ENCODE measurements around the gene UBL4A. TPM values are rescaled to one million over a fixed set of nuclear protein-coding genes. Genes with fewer than 3 reads are reported as not detected.

The UBL4A gene
- total and polyA plus RNA-seq, 7 donors, result 38.3 to 118 (median 64.4) TPM

DNA sequence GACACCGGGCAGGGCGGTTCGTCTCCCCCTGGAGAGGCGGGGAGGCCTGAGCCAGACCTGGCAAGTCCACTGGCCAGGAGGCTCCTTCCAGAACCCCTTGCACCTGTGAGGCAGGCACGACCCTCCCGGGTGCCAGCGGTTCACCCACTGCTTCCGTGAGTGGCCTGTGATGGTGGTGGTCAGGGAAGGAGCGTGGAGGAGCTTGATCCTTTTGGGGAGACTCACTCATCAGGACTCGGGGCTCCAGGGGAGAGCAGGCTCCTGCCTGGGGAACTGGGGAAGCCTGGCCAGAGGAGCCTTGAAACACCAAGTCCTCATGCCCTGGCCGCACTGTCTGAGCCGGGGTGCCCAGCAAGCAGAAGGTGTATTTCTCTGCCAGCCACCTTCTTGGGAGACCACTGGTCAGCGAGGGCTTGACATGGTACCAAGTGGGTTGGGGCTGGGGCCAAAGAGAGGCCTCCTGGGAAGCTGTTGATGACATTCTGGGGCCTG, 41.6 kb downstream of the UBL4A start:
- H3K4me1 ChIP-seq, result peaks cover 10% of the 10 kb centered on the region
- no peaks in the 10 kb centered on the region for H3K9me3 ChIP-seq
- TF ChIP-seq, protein P1, sequence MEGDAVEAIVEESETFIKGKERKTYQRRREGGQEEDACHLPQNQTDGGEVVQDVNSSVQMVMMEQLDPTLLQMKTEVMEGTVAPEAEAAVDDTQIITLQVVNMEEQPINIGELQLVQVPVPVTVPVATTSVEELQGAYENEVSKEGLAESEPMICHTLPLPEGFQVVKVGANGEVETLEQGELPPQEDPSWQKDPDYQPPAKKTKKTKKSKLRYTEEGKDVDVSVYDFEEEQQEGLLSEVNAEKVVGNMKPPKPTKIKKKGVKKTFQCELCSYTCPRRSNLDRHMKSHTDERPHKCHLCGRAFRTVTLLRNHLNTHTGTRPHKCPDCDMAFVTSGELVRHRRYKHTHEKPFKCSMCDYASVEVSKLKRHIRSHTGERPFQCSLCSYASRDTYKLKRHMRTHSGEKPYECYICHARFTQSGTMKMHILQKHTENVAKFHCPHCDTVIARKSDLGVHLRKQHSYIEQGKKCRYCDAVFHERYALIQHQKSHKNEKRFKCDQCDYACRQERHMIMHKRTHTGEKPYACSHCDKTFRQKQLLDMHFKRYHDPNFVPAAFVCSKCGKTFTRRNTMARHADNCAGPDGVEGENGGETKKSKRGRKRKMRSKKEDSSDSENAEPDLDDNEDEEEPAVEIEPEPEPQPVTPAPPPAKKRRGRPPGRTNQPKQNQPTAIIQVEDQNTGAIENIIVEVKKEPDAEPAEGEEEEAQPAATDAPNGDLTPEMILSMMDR (IDR thresholded peaks at IDR 0.05), result no peak
- no peak for DNase-seq
- intact Hi-C loops (cut with DNase I), result no loop called here
- no peak for ATAC-seq
- WGBS, 3 donors, result 39 to 57% (median 56%) methylated on average over 11 to 13 of the region's 13 CpGs
- peak overlapping the region; percentile 69 for H3K4me3 ChIP-seq
- peak overlapping the region; percentile 86 for H3K27ac ChIP-seq
- peaks cover 4 to 64% of the 10 kb centered on the region in 2 donors for H3K36me3 ChIP-seq (ENCODE audit: insufficient read depth in 1 of 2, low read depth in 1 of 2)
- H3K27me3 ChIP-seq (ENCODE audit: insufficient read depth in 3 of 3, low read length in 2 of 3), result no peaks in the 10 kb centered on the region

GRCh38 chrX:154443992-154444754, 42.2 kb downstream of the UBL4A start, which contains the start of gene FAM50A:
Gene FAM50A (plus strand): TSS chrX:154444141. CDS start chrX:154444236, 95 bp downstream.
- peak; percentile 87 to 96 (median 92) for ATAC-seq
- H3K4me1 ChIP-seq, result peaks cover 10% of the 10 kb centered on the region
- intact Hi-C loops (cut with DNase I), result no loop called here
- TF ChIP-seq, protein P1 (IDR thresholded peaks at IDR 0.05), result peak; percentile 4
- H3K27me3 ChIP-seq (ENCODE audit: insufficient read depth in 3 of 3, low read length in 2 of 3), result no peaks in the 10 kb centered on the region
- peak within 1 kb of the TSS; percentile 86 for H3K27ac ChIP-seq
- H3K4me3 ChIP-seq, result peak within 1 kb of the TSS; percentile 69
- DNase-seq, result peak; percentile 87 to 89
- peaks cover 4 to 58% of the 10 kb centered on the region in 2 donors for H3K36me3 ChIP-seq (ENCODE audit: insufficient read depth in 1 of 2, low read depth in 1 of 2)
- H3K9me3 ChIP-seq, result no peaks in the 10 kb centered on the region
- 0 to 22% (median 5%) methylated on average over 12 to 91 of the region's 94 CpGs for WGBS, 3 donors

DNA sequence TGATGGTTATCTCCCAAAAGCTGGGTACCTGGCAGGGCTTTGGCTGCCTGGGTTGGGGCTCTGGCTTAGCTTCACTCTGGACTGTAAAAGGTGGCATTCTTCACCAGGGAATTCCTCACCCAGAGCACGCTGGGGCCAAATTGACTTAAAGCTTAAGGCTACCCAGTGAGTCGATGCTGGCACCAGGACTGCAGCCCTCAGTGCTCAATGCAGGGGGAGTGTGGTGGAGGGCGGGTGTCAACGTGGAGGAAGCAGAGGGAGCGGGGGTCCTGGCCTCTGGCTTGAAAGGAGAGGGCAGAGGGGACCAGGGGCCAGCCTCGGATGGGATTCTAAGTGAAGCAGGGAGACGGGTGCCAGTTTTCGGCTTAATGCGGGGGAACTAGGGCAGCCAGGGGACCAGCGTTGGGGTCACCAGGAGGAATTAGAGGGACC, 42.9 kb downstream of the UBL4A start:
- TF ChIP-seq, protein P1 (IDR thresholded peaks at IDR 0.05), result no peak
- Histone ChIP-seq H3K27me3 (ENCODE audit: insufficient read depth in 3 of 3, low read length in 2 of 3) (no peaks in the 10 kb centered on the region), H3K4me3 (peak overlapping the region; percentile 69), H3K9me3 (no peaks in the 10 kb centered on the region), H3K4me1 (peaks cover 10% of the 10 kb centered on the region), H3K36me3 (ENCODE audit: insufficient read depth in 1 of 2, low read depth in 1 of 2) (peaks cover 2 to 51% of the 10 kb centered on the region in 2 donors), H3K27ac (peak overlapping the region; percentile 86)
- intact Hi-C loops (cut with DNase I), result no loop called here
- DNase-seq (no peak), ATAC-seq (peak; percentile 14 to 38 (median 18))
- WGBS, 3 donors, result 10 to 30% (median 18%) methylated on average over 8 to 10 of the region's 10 CpGs

GRCh38 chrX:154441984-154442707, 44.3 kb downstream of the UBL4A start:
- intact Hi-C loops (cut with DNase I), result no loop called here
- Histone ChIP-seq H3K36me3 (ENCODE audit: insufficient read depth in 1 of 2, low read depth in 1 of 2) (peaks cover 2 to 38% of the 10 kb centered on the region in 2 donors), H3K27me3 (ENCODE audit: insufficient read depth in 3 of 3, low read length in 2 of 3) (no peaks in the 10 kb centered on the region), H3K9me3 (no peaks in the 10 kb centered on the region), H3K4me3 (no peak overlapping the region), H3K4me1 (peaks cover 10% of the 10 kb centered on the region), H3K27ac (no peak overlapping the region)
- WGBS, 3 donors, result 79 to 81% (median 81%) methylated on average over 21 of the region's 21 CpGs
- TF ChIP-seq, protein P1 (IDR thresholded peaks at IDR 0.05), result no peak
- ATAC-seq (no peak), DNase-seq (no peak)

Measured in psoas muscle (tissue), 8 donors.